H9 (cell line): ENCODE results near the gene SNRNP35. TPM values are rescaled to one million over a fixed set of nuclear protein-coding genes. Genes with fewer than 3 reads are reported as not detected.

Experiments
- DNase-seq: peaks from one replicate; pipeline ENCODE4 v3.0.0-alpha.2; 2017
- H2AFZ ChIP-seq: one replicate; pipeline ENCODE4 v1.6.1; 2013; ENCODE audit warnings: mild to moderate bottlenecking, low read length, control low read depth, moderate library complexity
- H2AK5ac ChIP-seq: 2 replicates; pipeline ENCODE4 v1.6.1; 2013; ENCODE audit warnings: low read length, control low read depth, mixed read lengths; ENCODE audit not compliant: insufficient read length
- H2BK120ac ChIP-seq: one replicate; pipeline ENCODE4 v1.6.1; 2013; ENCODE audit warnings: low read depth, mild to moderate bottlenecking, low read length, control low read depth, inconsistent platforms; ENCODE audit not compliant: poor library complexity, severe bottlenecking
- H2BK12ac ChIP-seq: 2 replicates; pipeline ENCODE4 v1.6.1; 2013; ENCODE audit warnings: low read length, control low read depth, mixed read lengths, low read depth; ENCODE audit not compliant: insufficient read length
- H2BK15ac ChIP-seq: 2 replicates; pipeline ENCODE4 v1.6.1; 2013; ENCODE audit warnings: low read depth, low read length, control low read depth
- H2BK20ac ChIP-seq: one replicate; pipeline ENCODE4 v1.6.1; 2013; ENCODE audit warnings: low read depth, mild to moderate bottlenecking, low read length, control low read depth, inconsistent platforms; ENCODE audit not compliant: poor library complexity, severe bottlenecking
- H2BK5ac ChIP-seq: 2 replicates; pipeline ENCODE4 v1.6.1; 2013; ENCODE audit warnings: low read length, control low read depth, mixed read lengths; ENCODE audit not compliant: insufficient read length
- H3K14ac ChIP-seq: 2 replicates; pipeline ENCODE4 v1.6.1; 2013; ENCODE audit warnings: low read length, control low read depth; ENCODE audit not compliant: insufficient read depth
- H3K18ac ChIP-seq: 2 replicates; pipeline ENCODE4 v1.6.1; 2013; ENCODE audit warnings: low read depth, mild to moderate bottlenecking, mixed read lengths, low read length, control low read depth; ENCODE audit not compliant: insufficient read length
- H3K23ac ChIP-seq: 2 replicates; pipeline ENCODE4 v1.6.1; 2013; ENCODE audit warnings: low read length, control low read depth, mixed read lengths, low read depth; ENCODE audit not compliant: insufficient read length
- H3K23me2 ChIP-seq: 2 replicates; pipeline ENCODE4 v1.6.1; 2013; ENCODE audit warnings: low read depth, mild to moderate bottlenecking, mixed read lengths, low read length, control low read depth; ENCODE audit not compliant: insufficient read length, poor library complexity, severe bottlenecking
- H3K27ac ChIP-seq: 2 replicates; pipeline ENCODE4 v1.5.1; 2013; ENCODE audit warnings: low read length, control low read depth, mixed read lengths, low read depth; ENCODE audit not compliant: insufficient read length
- H3K27me3 ChIP-seq: 2 replicates; pipeline ENCODE4 v1.6.1; 2013; ENCODE audit warnings: low read length, control low read depth, inconsistent platforms; ENCODE audit not compliant: insufficient read depth
- H3K4ac ChIP-seq: 2 replicates; pipeline ENCODE4 v1.6.1; 2013; ENCODE audit warnings: low read depth, mild to moderate bottlenecking, control low read depth, inconsistent platforms, low read length, moderate library complexity
- H3K4me1 ChIP-seq: 2 replicates; pipeline ENCODE4 v1.6.1; 2013; ENCODE audit warnings: low read length, control low read depth, inconsistent platforms; ENCODE audit not compliant: insufficient read depth
- H3K4me2 ChIP-seq: 2 replicates; pipeline ENCODE4 v1.6.1; 2013; ENCODE audit warnings: low read length, control low read depth, mixed read lengths; ENCODE audit not compliant: insufficient read length, insufficient read depth
- H3K56ac ChIP-seq: 2 replicates; pipeline ENCODE4 v1.6.1; 2013; ENCODE audit warnings: low read depth, mild to moderate bottlenecking, mixed read lengths, low read length, control low read depth; ENCODE audit not compliant: insufficient read length
- H3K79me1 ChIP-seq: 2 replicates; pipeline ENCODE4 v1.6.1; 2013; ENCODE audit warnings: low read depth, mild to moderate bottlenecking, moderate library complexity, low read length, control low read depth, inconsistent platforms; ENCODE audit not compliant: insufficient read depth, poor library complexity, severe bottlenecking
- H3K79me2 ChIP-seq: 2 replicates; pipeline ENCODE4 v1.6.1; 2013; ENCODE audit warnings: low read length, control low read depth, inconsistent platforms; ENCODE audit not compliant: insufficient read depth
- H3K9ac ChIP-seq: 2 replicates; pipeline ENCODE4 v1.6.1; 2013; ENCODE audit warnings: low read length, control low read depth, mixed read lengths; ENCODE audit not compliant: insufficient read length; ENCODE audit errors: extremely low read depth
- H3K9me3 ChIP-seq: one replicate; pipeline ENCODE4 v1.6.1; 2013; ENCODE audit warnings: low read depth, low read length, inconsistent platforms; ENCODE audit not compliant: control insufficient read depth
- H3T11ph ChIP-seq: one replicate; pipeline ENCODE4 v1.6.1; 2013; ENCODE audit warnings: mild to moderate bottlenecking, low read length, control low read depth, inconsistent platforms
- H4K20me1 ChIP-seq: one replicate; pipeline ENCODE4 v1.6.1; 2013; ENCODE audit not compliant: control insufficient read depth, insufficient read length, insufficient read depth
- H4K5ac ChIP-seq: 2 replicates; pipeline ENCODE4 v1.6.1; 2013; ENCODE audit warnings: low read depth, mild to moderate bottlenecking, mixed read lengths, low read length, control low read depth; ENCODE audit not compliant: insufficient read length
- H4K8ac ChIP-seq: replicated peaks from 2 replicates; pipeline ENCODE4 v1.6.1; 2013; ENCODE audit warnings: low read length, control low read depth, mixed read lengths, low read depth; ENCODE audit not compliant: insufficient read length
- H4K91ac ChIP-seq: 2 replicates; pipeline ENCODE4 v1.6.1; 2013; ENCODE audit warnings: low read depth, mild to moderate bottlenecking, moderate library complexity, mixed read lengths, low read length, control low read depth; ENCODE audit not compliant: insufficient read length
- H3K27ac Mint-ChIP-seq, 3 experiments: 2 replicates in 2 of 3; 3 replicates in 1 of 3; pipeline ENCODE4 v1.8.0; 2020 to 2021; ENCODE audit warnings: mixed read lengths in 3 of 3, mild to moderate bottlenecking in 1 of 3, moderate library complexity in 1 of 3
- H3K27me3 Mint-ChIP-seq: 2 replicates; pipeline ENCODE4 v1.8.0; 2021; ENCODE audit warnings: low read depth, mild to moderate bottlenecking, moderate library complexity, mixed read lengths
- H3K36me3 Mint-ChIP-seq, 3 experiments: 2 replicates in 2 of 3; 3 replicates in 1 of 3; pipeline ENCODE4 v1.8.0; 2020 to 2021; ENCODE audit warnings: low read depth in 3 of 3, mixed read lengths in 3 of 3; ENCODE audit not compliant: insufficient read depth in 1 of 3
- H3K4me1 Mint-ChIP-seq, 2 experiments: 2 replicates each; pipeline ENCODE4 v1.8.0; 2020; ENCODE audit warnings: mixed read lengths in 2 of 2
- H3K4me3 Mint-ChIP-seq, 2 experiments: 2 replicates in 1 of 2; 3 replicates in 1 of 2; pipeline ENCODE4 v1.8.0; 2020 to 2021; ENCODE audit warnings: mild to moderate bottlenecking in 2 of 2, mixed read lengths in 2 of 2, moderate library complexity in 1 of 2
- H3K9me3 Mint-ChIP-seq, 2 experiments: 2 replicates in 1 of 2; 3 replicates in 1 of 2; pipeline ENCODE4 v1.8.0; 2020; ENCODE audit warnings: mild to moderate bottlenecking in 2 of 2, mixed read lengths in 2 of 2, moderate library complexity in 1 of 2
- CTCF ChIP-seq: fragments of 200-600 bp; sonication (generic); conservative IDR thresholded peaks from 3 replicates; pipeline ENCODE4 v1.8.0; 2021; ENCODE audit warnings: antibody characterized with exemption, mild to moderate bottlenecking
- WGBS: extraction: QIAGEN DNeasy Blood & Tissue Kit; methylation state at CpG from one replicate; pipeline ENCODE4 v1.1.7; 2013; ENCODE audit warnings: missing lambda C conversion rate, low lambda C conversion rate, mixed read lengths; ENCODE audit not compliant: insufficient read length; ENCODE audit errors: extremely low coverage; 5-methylcytosine and 5-hydroxymethylcytosine counted together
- total RNA-seq: library from RNA; stranded (reverse); gene quantifications from 2 replicates; pipeline ENCODE4 v1.2.1, GENCODE V29; 2021

Gene SNRNP35
- total RNA-seq, 1 experiment from 2014 or later: 16.3 TPM

- no peaks in the 10 kb centered on the region for H4K20me1 ChIP-seq
- H4K5ac ChIP-seq: no peak within 1 kb of the TSS
- no peaks in the 10 kb centered on the region; a peak in 1 of 4 replicates for H3K4me1 Mint-ChIP-seq
- no peaks in the 10 kb centered on the region for H3K9me3 Mint-ChIP-seq
- no peak for TF ChIP-seq CTCF
- H2BK5ac ChIP-seq: no peak within 1 kb of the TSS
- H3K4me2 ChIP-seq: peak within 1 kb of the TSS; percentile 42
- H3K4me3 Mint-ChIP-seq: peak within 1 kb of the TSS; percentile 89 to 95
- H3K36me3 Mint-ChIP-seq: no peaks in the 10 kb centered on the region
- no peak within 1 kb of the TSS for H2AK5ac ChIP-seq
- no peak within 1 kb of the TSS for H3K27ac ChIP-seq
- peaks cover 43% of the 10 kb centered on the region for H3K27me3 Mint-ChIP-seq
- WGBS: no CpG with 5 or more reads among the region's 69 CpGs
- no peak within 1 kb of the TSS for H3K4ac ChIP-seq
- H2BK120ac ChIP-seq: no peak within 1 kb of the TSS
- no peak within 1 kb of the TSS for H3K9ac ChIP-seq
- H3K27ac Mint-ChIP-seq: no peak within 1 kb of the TSS
- peaks cover 11% of the 10 kb centered on the region for H3K23me2 ChIP-seq
- H2AFZ ChIP-seq: no peak within 1 kb of the TSS
- no peaks in the 10 kb centered on the region for H3K79me1 ChIP-seq
- H3K14ac ChIP-seq: peak within 1 kb of the TSS; percentile 52; the same call in 1 of the 2 replicates
- peaks cover 2% of the 10 kb centered on the region for H3K27me3 ChIP-seq
- H3T11ph ChIP-seq: no peak within 1 kb of the TSS
- no peak within 1 kb of the TSS; the same call in 1 of the 2 replicates for H2BK15ac ChIP-seq
- no peak within 1 kb of the TSS for H3K56ac ChIP-seq
- no peak within 1 kb of the TSS for H4K91ac ChIP-seq
- H3K23ac ChIP-seq: no peak within 1 kb of the TSS
- no peaks in the 10 kb centered on the region for H3K4me1 ChIP-seq
- H3K18ac ChIP-seq: no peak within 1 kb of the TSS
- no peak within 1 kb of the TSS for H4K8ac ChIP-seq
- no peaks in the 10 kb centered on the region for H3K9me3 ChIP-seq
- no peaks in the 10 kb centered on the region for H3K79me2 ChIP-seq
- peak; percentile 85 for DNase-seq
- H2BK20ac ChIP-seq: no peak within 1 kb of the TSS
- H2BK12ac ChIP-seq: no peak within 1 kb of the TSS
These were observed 21.6 kb upstream of the SNRNP35 start, which contains the start of gene RILPL2 for GRCh38 chr12:123436017-123436964. RILPL2 (minus strand) TSS chr12:123436684; CDS start chr12:123436420, 264 bp downstream.
